ENCODE measurements around the gene UBE2R2. TPM values are rescaled to one million over a fixed set of nuclear protein-coding genes. Genes with fewer than 3 reads are reported as not detected.
A peak's percentile ranks its signal among the peaks of the same experiment; 100 is the strongest.
"Not testable (repeated sequence)": the region's sequence is repeated elsewhere in the genome, so short reads cannot be mapped to it uniquely, and the experiment has no call there.

UBE2R2 gene
- total RNA-seq, 1 donor from 2014 or later, result 57.7 TPM

GRCh38 chr9:33800886-33801285, 16.1 kb upstream of the UBE2R2 start:
- peaks cover 8% of the 10 kb centered on the region for H3K27me3 Mint-ChIP-seq (ENCODE audit: unreplicated experiment)
- peaks cover 8% of the 10 kb centered on the region for H3K36me3 Mint-ChIP-seq (ENCODE audit: low read depth, unreplicated experiment)
- no peak overlapping the region for H3K27ac Mint-ChIP-seq (ENCODE audit: unreplicated experiment)
- H3K4me3 Mint-ChIP-seq (ENCODE audit: unreplicated experiment), result no peak overlapping the region
- no peak for DNase-seq (ENCODE audit: low spot score)
- TF ChIP-seq CTCF (IDR thresholded peaks at IDR 0.05; ENCODE audit: unreplicated experiment), result no peak
- H3K9me3 Mint-ChIP-seq (ENCODE audit: unreplicated experiment), result peaks cover 6% of the 10 kb centered on the region
- H3K4me1 Mint-ChIP-seq (ENCODE audit: unreplicated experiment), result no peaks in the 10 kb centered on the region

DNA sequence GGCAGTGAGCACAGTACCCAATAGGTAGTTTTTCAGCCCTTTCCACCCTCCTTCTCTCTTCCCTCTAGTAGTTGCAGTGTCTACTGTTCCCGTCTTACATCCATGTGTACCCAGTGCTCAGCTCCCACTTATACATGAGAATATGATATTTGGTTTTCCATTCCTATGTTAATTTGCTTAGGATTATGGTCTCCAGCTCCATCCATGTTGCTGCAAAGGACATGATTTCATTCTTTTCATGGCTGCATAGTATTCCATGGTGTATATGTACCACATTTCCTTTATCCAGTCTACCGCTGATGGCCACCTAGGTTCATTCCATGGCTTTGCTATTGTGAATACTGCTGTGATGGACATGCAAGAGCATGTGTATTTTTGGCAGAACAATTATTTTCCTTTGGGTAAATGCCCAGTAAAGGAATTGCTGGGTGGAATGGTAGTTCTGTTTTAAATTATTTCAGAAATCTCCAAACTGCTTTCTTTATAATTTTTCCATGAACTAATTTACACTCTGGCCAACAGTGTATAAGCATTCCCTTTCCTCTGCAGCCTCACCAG, 14.9 kb upstream of the UBE2R2 start:
- H3K27ac Mint-ChIP-seq (ENCODE audit: unreplicated experiment); H3K9me3 Mint-ChIP-seq (ENCODE audit: unreplicated experiment); H3K27me3 Mint-ChIP-seq (ENCODE audit: unreplicated experiment); H3K4me3 Mint-ChIP-seq (ENCODE audit: unreplicated experiment); H3K4me1 Mint-ChIP-seq (ENCODE audit: unreplicated experiment); DNase-seq (ENCODE audit: low spot score): not testable (repeated sequence)
- H3K36me3 Mint-ChIP-seq (ENCODE audit: low read depth, unreplicated experiment), result peaks cover 13% of the 10 kb centered on the region

- H3K4me1 Mint-ChIP-seq (ENCODE audit: unreplicated experiment); H3K36me3 Mint-ChIP-seq (ENCODE audit: low read depth, unreplicated experiment); DNase-seq (ENCODE audit: low spot score); H3K27ac Mint-ChIP-seq (ENCODE audit: unreplicated experiment); H3K4me3 Mint-ChIP-seq (ENCODE audit: unreplicated experiment); H3K9me3 Mint-ChIP-seq (ENCODE audit: unreplicated experiment); H3K27me3 Mint-ChIP-seq (ENCODE audit: unreplicated experiment): not testable (repeated sequence)
These were observed 12.8 kb upstream of the UBE2R2 start for GRCh38 chr9:33804196-33804595.

GRCh38 chr9:33807156-33807555, 9.8 kb upstream of the UBE2R2 start:
- H3K36me3 Mint-ChIP-seq (ENCODE audit: low read depth, unreplicated experiment); H3K27ac Mint-ChIP-seq (ENCODE audit: unreplicated experiment); H3K4me3 Mint-ChIP-seq (ENCODE audit: unreplicated experiment); H3K27me3 Mint-ChIP-seq (ENCODE audit: unreplicated experiment); H3K4me1 Mint-ChIP-seq (ENCODE audit: unreplicated experiment); DNase-seq (ENCODE audit: low spot score); H3K9me3 Mint-ChIP-seq (ENCODE audit: unreplicated experiment): not testable (repeated sequence)

DNA sequence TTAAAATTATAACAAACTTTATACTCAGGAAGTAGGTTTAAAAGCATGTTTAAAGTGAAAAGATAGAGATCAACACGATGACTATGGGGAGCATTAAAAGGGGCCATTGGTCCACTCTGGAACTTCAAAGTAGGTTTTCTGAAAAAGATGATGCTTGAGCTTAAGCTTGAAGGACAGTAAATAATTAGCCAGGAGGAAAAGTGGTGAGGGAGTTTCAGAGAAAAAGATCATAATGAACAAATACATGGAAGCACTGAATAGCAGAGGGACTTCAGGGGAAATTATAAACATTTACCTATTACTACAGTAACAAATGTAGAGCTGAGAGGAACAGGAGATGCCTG, 8.0 kb upstream of the UBE2R2 start:
- not testable (repeated sequence) for H3K9me3 Mint-ChIP-seq (ENCODE audit: unreplicated experiment); H3K36me3 Mint-ChIP-seq (ENCODE audit: low read depth, unreplicated experiment); H3K27ac Mint-ChIP-seq (ENCODE audit: unreplicated experiment); H3K4me1 Mint-ChIP-seq (ENCODE audit: unreplicated experiment); DNase-seq (ENCODE audit: low spot score); H3K4me3 Mint-ChIP-seq (ENCODE audit: unreplicated experiment); H3K27me3 Mint-ChIP-seq (ENCODE audit: unreplicated experiment)

GRCh38 chr9:33809506-33809905, 7.5 kb upstream of the UBE2R2 start:
- no peak overlapping the region for H3K4me3 Mint-ChIP-seq (ENCODE audit: unreplicated experiment)
- no peak for DNase-seq (ENCODE audit: low spot score)
- H3K36me3 Mint-ChIP-seq (ENCODE audit: low read depth, unreplicated experiment), result peaks cover 5% of the 10 kb centered on the region
- H3K9me3 Mint-ChIP-seq (ENCODE audit: unreplicated experiment), result no peaks in the 10 kb centered on the region
- H3K27ac Mint-ChIP-seq (ENCODE audit: unreplicated experiment), result no peak overlapping the region
- no peak for TF ChIP-seq CTCF (IDR thresholded peaks at IDR 0.05; ENCODE audit: unreplicated experiment)
- H3K4me1 Mint-ChIP-seq (ENCODE audit: unreplicated experiment), result peaks cover 8% of the 10 kb centered on the region
- peaks cover 1% of the 10 kb centered on the region for H3K27me3 Mint-ChIP-seq (ENCODE audit: unreplicated experiment)

DNA sequence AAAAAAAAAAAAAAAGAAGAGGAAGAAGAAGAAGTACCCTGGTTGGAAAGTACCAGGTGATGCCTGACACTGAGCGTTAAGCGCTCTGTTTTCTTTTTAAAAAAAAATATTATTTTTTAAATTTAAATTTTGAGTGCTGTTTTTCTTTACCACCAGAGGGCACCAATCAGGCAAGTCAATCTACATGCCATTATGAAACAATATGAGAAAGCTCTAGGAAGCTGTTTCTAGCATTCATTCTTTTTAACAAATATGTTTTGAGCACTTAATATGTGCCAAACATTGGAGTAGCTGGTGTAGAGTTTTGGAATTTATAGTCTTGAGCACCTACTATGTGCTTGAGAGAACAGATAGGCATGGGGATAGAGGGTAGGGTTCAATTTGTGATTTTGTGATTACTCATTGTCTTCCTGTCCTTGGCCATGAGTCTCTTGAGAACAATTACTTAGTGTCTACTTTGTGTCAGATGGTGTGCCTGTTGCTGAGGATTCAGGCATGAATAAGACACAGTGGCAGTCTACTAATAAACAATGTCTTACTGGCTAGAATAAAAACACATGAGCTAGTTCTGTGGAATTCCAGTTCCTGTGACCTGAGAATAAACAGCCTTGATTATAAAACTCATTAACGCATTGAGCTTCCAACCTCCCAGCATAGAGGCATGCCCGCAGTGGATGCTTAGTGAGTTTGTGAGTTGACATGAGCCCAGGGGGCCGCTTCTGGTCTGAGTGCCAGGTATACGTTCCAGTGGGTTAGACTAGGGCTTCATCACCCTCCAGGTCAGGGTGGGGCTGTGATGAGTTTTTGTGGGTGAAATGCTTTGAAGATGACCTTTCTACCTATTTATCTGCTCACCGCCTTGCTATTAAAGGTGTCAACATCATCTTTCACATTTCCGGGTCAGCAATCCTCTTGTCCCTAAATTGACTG, 3.0 kb upstream of the UBE2R2 start:
- Mint-ChIP-seq H3K4me1 (ENCODE audit: unreplicated experiment) (peaks cover 28% of the 10 kb centered on the region), H3K27ac (ENCODE audit: unreplicated experiment) (peak overlapping the region; percentile 87), H3K27me3 (ENCODE audit: unreplicated experiment) (peaks cover 12% of the 10 kb centered on the region), H3K4me3 (ENCODE audit: unreplicated experiment) (no peak overlapping the region), H3K36me3 (ENCODE audit: low read depth, unreplicated experiment) (peaks cover 10% of the 10 kb centered on the region), H3K9me3 (ENCODE audit: unreplicated experiment) (no peaks in the 10 kb centered on the region)
- peak; percentile 88 for TF ChIP-seq CTCF (IDR thresholded peaks at IDR 0.05; ENCODE audit: unreplicated experiment)
- DNase-seq (ENCODE audit: low spot score), result no peak
